H1 (cell line): Measurements from ENCODE around the gene LRRFIP1. TPM values are rescaled to one million over a fixed set of nuclear protein-coding genes. Genes with fewer than 3 reads are reported as not detected.

Source experiments
- ATF3 ChIP-seq: IDR thresholded peaks from 2 replicates; pipeline ENCODE4 v1.6.1; 2011; ENCODE audit warnings: low read depth, mild to moderate bottlenecking, low read length; ENCODE audit not compliant: insufficient read depth
- BCL11A ChIP-seq, 2 experiments: IDR thresholded peaks; one replicate each; pipeline ENCODE4 v1.6.1; 2011; ENCODE audit warnings: low read depth in 2 of 2, low read length in 2 of 2, mild to moderate bottlenecking in 2 of 2
- HDAC6 ChIP-seq: IDR thresholded peaks from one replicate; pipeline ENCODE4 v1.7.1; 2012; ENCODE audit warnings: low read depth, mild to moderate bottlenecking, inconsistent platforms, low read length, moderate library complexity
- NANOG ChIP-seq: IDR thresholded peaks from 2 replicates; pipeline ENCODE4 v1.6.1; 2011; ENCODE audit warnings: low read length, low read depth, mild to moderate bottlenecking, inconsistent platforms; ENCODE audit not compliant: insufficient read depth, poor library complexity, severe bottlenecking
- PHF8 ChIP-seq: fragments of 200-600 bp; sonication (generic); conservative IDR thresholded peaks from 2 replicates; pipeline ENCODE4 v1.7.1; 2012; ENCODE audit warnings: low read depth, mild to moderate bottlenecking, inconsistent platforms, low read length, moderate library complexity
- RAD21 ChIP-seq, 2 experiments: IDR thresholded peaks in 1 of 2; conservative IDR thresholded peaks in 1 of 2; 2 replicates each; pipeline ENCODE4 v1.6.1; 2011; ENCODE audit warnings: low read depth in 2 of 2, low read length in 2 of 2, improper control_type of control experiment in 1 of 2, inconsistent platforms in 1 of 2, mild to moderate bottlenecking in 1 of 2, moderate library complexity in 1 of 2
- SAP30 ChIP-seq: fragments of 300-600 bp; sonication (generic); IDR thresholded peaks from 2 replicates; pipeline ENCODE4 v1.7.1; 2012; ENCODE audit warnings: low read length, moderate library complexity, mild to moderate bottlenecking, inconsistent platforms; ENCODE audit not compliant: insufficient read depth, insufficient replicate concordance
- polyA plus RNA-seq, 7 experiments: library from polyadenylated mRNA; depleted of rRNA in 3 of 7; stranded (reverse) in 5 of 7; unstranded in 2 of 7; fragments of >200 nt in 5 of 7; fragments of 200-250 nt in 2 of 7; gene quantifications; 1 replicate in 5 of 7; 2 replicates in 1 of 7; 4 replicates in 1 of 7; pipeline versions ENCODE4 v1.2.1 to v1.2.3, GENCODE V29; 2011 to 2013; ENCODE audit warnings: missing spikeins in 2 of 7, mixed read lengths in 2 of 7
- total RNA-seq: library from RNA; stranded (reverse); fragmentation: NEBNext Ultra II Directional; extraction: Animal tissue kit (Norgen Biotek cat#: 25700); gene quantifications from 2 replicates; pipeline ENCODE4 v1.2.1, GENCODE V29; 2021
- TF ChIP-seq, protein P1 (sequence below): fragments of 300-600 bp; sonication (generic); IDR thresholded peaks from 2 replicates; pipeline ENCODE4 v1.7.1; 2012; ENCODE audit warnings: low read length, moderate library complexity, mild to moderate bottlenecking, inconsistent platforms; ENCODE audit not compliant: insufficient replicate concordance

LRRFIP1 gene
- total and polyA plus RNA-seq, 2 of the 8 experiments (the other 6 are each of a cell fraction or from before 2014, with no cell fraction given), result 12.1 to 75.8 TPM

GRCh38 chr2:237732790-237733381 is 105.5 kb downstream of the LRRFIP1 start (continued):
- TF ChIP-seq RAD21 (IDR thresholded peaks at IDR 0.05 in 1 of 2, conservative IDR thresholded peaks at IDR 0.05 in 1 of 2; ENCODE audit: low read depth in 2 of 2, low read length in 2 of 2) (no peak), HDAC6 (no peak), BCL11A (IDR thresholded peaks at IDR 0.05; ENCODE audit: low read depth in 2 of 2, low read length in 2 of 2) (no peak), NANOG (no peak), ATF3 (no peak), PHF8 (no peak), SAP30 (no peak)
- TF ChIP-seq, protein P1, sequence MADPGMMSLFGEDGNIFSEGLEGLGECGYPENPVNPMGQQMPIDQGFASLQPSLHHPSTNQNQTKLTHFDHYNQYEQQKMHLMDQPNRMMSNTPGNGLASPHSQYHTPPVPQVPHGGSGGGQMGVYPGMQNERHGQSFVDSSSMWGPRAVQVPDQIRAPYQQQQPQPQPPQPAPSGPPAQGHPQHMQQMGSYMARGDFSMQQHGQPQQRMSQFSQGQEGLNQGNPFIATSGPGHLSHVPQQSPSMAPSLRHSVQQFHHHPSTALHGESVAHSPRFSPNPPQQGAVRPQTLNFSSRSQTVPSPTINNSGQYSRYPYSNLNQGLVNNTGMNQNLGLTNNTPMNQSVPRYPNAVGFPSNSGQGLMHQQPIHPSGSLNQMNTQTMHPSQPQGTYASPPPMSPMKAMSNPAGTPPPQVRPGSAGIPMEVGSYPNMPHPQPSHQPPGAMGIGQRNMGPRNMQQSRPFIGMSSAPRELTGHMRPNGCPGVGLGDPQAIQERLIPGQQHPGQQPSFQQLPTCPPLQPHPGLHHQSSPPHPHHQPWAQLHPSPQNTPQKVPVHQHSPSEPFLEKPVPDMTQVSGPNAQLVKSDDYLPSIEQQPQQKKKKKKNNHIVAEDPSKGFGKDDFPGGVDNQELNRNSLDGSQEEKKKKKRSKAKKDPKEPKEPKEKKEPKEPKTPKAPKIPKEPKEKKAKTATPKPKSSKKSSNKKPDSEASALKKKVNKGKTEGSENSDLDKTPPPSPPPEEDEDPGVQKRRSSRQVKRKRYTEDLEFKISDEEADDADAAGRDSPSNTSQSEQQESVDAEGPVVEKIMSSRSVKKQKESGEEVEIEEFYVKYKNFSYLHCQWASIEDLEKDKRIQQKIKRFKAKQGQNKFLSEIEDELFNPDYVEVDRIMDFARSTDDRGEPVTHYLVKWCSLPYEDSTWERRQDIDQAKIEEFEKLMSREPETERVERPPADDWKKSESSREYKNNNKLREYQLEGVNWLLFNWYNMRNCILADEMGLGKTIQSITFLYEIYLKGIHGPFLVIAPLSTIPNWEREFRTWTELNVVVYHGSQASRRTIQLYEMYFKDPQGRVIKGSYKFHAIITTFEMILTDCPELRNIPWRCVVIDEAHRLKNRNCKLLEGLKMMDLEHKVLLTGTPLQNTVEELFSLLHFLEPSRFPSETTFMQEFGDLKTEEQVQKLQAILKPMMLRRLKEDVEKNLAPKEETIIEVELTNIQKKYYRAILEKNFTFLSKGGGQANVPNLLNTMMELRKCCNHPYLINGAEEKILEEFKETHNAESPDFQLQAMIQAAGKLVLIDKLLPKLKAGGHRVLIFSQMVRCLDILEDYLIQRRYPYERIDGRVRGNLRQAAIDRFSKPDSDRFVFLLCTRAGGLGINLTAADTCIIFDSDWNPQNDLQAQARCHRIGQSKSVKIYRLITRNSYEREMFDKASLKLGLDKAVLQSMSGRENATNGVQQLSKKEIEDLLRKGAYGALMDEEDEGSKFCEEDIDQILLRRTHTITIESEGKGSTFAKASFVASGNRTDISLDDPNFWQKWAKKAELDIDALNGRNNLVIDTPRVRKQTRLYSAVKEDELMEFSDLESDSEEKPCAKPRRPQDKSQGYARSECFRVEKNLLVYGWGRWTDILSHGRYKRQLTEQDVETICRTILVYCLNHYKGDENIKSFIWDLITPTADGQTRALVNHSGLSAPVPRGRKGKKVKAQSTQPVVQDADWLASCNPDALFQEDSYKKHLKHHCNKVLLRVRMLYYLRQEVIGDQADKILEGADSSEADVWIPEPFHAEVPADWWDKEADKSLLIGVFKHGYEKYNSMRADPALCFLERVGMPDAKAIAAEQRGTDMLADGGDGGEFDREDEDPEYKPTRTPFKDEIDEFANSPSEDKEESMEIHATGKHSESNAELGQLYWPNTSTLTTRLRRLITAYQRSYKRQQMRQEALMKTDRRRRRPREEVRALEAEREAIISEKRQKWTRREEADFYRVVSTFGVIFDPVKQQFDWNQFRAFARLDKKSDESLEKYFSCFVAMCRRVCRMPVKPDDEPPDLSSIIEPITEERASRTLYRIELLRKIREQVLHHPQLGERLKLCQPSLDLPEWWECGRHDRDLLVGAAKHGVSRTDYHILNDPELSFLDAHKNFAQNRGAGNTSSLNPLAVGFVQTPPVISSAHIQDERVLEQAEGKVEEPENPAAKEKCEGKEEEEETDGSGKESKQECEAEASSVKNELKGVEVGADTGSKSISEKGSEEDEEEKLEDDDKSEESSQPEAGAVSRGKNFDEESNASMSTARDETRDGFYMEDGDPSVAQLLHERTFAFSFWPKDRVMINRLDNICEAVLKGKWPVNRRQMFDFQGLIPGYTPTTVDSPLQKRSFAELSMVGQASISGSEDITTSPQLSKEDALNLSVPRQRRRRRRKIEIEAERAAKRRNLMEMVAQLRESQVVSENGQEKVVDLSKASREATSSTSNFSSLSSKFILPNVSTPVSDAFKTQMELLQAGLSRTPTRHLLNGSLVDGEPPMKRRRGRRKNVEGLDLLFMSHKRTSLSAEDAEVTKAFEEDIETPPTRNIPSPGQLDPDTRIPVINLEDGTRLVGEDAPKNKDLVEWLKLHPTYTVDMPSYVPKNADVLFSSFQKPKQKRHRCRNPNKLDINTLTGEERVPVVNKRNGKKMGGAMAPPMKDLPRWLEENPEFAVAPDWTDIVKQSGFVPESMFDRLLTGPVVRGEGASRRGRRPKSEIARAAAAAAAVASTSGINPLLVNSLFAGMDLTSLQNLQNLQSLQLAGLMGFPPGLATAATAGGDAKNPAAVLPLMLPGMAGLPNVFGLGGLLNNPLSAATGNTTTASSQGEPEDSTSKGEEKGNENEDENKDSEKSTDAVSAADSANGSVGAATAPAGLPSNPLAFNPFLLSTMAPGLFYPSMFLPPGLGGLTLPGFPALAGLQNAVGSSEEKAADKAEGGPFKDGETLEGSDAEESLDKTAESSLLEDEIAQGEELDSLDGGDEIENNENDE, result no peak
